Right ventricle myocardium inferior (tissue), 1 donor: Measurements from ENCODE around the gene OGFR. TPM values are rescaled to one million over a fixed set of nuclear protein-coding genes. Genes with fewer than 3 reads are reported as not detected.

ENCODE experiments used
- ATAC-seq: fragments of 200-7000 bp; cut with Tn5 transposase; one replicate; pipeline ENCODE4 v1.9.1; 2020; ENCODE audit warnings: mild to moderate bottlenecking, moderate library complexity
- DNase-seq: peaks from one replicate; pipeline ENCODE4 v3.0.0; 2021; ENCODE audit errors: missing footprints
- intact Hi-C: fragments of 100-400 bp; cut with DNase I; formaldehyde crosslinking; loops from one replicate; pipeline ENCODE4 v1.11.0; 2022
- long read RNA-seq: library from polyadenylated mRNA; unstranded; transcript quantifications from one replicate; pipeline ENCODE4 v2.0.0, GENCODE V29; 2021
- total RNA-seq: library from RNA; stranded (reverse); fragmentation: NEBNext Ultra II Directional; extraction: Animal tissue kit (Norgen Biotek cat#: 25700); gene quantifications from one replicate; pipeline ENCODE4 v1.2.1, GENCODE V29; 2021
- donor health status: DM: no; HTN: yes; CAD: no; lungs with severe emphysema.

Gene OGFR, protein sequence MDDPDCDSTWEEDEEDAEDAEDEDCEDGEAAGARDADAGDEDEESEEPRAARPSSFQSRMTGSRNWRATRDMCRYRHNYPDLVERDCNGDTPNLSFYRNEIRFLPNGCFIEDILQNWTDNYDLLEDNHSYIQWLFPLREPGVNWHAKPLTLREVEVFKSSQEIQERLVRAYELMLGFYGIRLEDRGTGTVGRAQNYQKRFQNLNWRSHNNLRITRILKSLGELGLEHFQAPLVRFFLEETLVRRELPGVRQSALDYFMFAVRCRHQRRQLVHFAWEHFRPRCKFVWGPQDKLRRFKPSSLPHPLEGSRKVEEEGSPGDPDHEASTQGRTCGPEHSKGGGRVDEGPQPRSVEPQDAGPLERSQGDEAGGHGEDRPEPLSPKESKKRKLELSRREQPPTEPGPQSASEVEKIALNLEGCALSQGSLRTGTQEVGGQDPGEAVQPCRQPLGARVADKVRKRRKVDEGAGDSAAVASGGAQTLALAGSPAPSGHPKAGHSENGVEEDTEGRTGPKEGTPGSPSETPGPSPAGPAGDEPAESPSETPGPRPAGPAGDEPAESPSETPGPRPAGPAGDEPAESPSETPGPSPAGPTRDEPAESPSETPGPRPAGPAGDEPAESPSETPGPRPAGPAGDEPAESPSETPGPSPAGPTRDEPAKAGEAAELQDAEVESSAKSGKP
- total RNA-seq, result 22.5 TPM
- long read RNA-seq, transcript OGFR-201 (7 exons, 2,410 nt), result major isoform, 38 of 46 reads
- long read RNA-seq, partial matches to known transcripts, result 1 of 46 reads
- long read RNA-seq, other reads (novel, unspliced or antisense), result 7 of 46 reads

DNA sequence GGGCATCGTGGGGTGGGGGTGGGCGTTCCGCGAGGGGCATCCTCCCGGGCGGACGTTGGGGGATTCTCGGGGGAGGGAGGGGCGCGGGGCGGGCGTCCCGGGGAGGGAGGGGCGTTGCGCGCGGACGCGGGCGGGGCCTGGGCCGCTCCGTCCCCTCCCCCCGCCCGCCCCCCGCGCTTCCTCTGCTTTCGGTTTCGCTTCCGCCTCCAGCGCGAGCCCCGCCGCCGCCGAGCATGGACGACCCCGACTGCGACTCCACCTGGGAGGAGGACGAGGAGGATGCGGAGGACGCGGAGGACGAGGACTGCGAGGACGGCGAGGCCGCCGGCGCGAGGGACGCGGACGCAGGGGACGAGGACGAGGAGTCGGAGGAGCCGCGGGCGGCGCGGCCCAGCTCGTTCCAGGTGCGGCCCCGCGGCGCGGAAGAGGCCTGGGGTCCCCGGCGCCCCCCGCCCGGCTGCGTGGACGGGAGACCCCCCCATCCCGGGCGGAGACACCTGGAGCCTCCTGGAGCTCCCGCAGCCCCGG, at the start of gene OGFR:
Gene OGFR (plus strand): TSS at position 209 of the 528 bp plus-strand sequence. CDS start 25 bp downstream, at position 234.
- ATAC-seq (no peak), DNase-seq (peak; percentile 85)
- intact Hi-C loops, result no loop called here

- intact Hi-C loops, result no loop called here
- ATAC-seq, result no peak
- no peak for DNase-seq
These were observed 49.7 kb upstream of the OGFR start for GRCh38 chr20:62754991-62755356.

DNA sequence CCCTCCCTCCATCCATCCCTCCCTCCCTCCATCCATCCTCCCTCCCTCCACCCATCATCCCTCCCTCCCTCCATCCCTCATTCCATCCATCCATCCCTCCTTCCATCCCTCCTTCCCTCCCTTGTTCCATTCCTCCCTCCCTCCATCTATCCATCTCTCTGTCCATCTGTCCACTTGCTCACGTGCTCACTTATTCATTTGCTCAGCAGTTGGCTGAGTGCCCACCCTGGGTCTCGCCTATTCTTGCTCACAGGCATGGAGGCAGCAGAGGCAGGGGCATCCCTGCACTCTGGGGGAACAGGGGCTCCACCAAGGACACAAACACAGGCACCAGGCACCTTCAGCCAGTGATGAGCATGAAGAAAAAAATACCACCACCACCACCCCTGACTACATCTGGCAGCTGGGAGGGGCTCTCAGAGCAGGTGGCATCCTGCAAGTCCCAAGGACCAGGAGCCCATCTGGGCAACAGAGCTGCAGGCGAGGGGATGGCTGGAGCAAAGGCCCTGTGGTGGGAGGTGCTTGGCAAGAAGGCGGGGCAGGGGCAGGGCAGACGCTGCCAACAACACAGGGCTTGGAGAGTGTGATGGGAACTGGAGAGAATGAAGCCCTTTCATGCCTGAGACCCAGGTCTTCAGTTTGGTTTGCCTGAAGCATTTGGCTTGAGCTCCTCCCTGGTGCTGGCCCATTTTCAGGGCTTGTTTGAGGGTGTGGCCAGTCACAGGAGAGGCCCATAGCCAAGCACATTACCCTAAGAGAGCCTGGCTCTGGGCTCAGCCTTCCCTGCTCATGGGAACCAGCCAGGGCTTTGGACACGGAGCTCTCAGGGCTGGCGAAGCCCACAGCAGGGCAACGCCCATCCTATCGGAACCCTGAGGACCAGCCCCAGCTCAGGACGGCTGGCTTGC, 48.6 kb upstream of the OGFR start:
- intact Hi-C loops, result no loop called here
- no peak for ATAC-seq

DNA sequence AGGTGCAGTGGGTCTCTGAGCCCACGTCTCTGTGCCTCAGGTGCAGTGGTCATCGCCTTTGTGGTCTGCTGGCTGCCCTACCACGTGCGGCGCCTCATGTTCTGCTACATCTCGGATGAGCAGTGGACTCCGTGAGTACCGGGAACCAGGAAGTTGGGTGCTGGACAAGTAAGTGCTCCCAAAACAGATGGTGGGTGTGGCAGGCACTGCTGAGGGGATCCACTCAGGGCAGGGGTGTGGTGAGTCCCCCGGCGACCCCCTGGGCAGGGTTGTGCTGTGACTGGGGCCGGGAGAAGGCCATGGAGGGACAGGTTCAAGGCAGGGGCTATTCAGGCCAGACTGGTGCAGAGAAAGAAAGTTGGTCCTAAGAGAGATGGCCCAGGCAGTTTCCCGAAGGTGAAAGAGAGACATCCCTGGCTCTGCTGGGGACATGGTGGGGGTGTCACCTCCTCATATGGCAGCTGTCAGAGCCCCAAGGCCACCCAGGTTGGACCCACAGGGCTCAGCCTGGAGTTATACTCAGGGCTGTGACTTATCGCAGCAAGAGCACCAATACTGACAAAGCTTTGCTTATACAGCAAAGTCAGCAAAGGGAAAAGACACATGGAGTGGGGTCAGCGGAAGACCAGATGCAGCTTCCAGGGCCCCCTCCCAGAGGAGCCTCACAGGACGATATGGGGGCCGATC, 46.3 kb upstream of the OGFR start:
- ATAC-seq (no peak), DNase-seq (peak; percentile 22)
- intact Hi-C loops, result no loop called here

More for the DNA sequence above, 48.6 kb upstream of the OGFR start:
- DNase-seq, result peak; percentile 45

- ATAC-seq, result no peak
- DNase-seq, result peak; percentile 64
- intact Hi-C loops, result no loop called here
These were observed 44.6 kb upstream of the OGFR start for GRCh38 chr20:62759981-62760431.

- intact Hi-C loops, result no loop called here
- DNase-seq (peak; percentile 55), ATAC-seq (no peak)
These were observed 44.2 kb upstream of the OGFR start for GRCh38 chr20:62760471-62760855.

DNA sequence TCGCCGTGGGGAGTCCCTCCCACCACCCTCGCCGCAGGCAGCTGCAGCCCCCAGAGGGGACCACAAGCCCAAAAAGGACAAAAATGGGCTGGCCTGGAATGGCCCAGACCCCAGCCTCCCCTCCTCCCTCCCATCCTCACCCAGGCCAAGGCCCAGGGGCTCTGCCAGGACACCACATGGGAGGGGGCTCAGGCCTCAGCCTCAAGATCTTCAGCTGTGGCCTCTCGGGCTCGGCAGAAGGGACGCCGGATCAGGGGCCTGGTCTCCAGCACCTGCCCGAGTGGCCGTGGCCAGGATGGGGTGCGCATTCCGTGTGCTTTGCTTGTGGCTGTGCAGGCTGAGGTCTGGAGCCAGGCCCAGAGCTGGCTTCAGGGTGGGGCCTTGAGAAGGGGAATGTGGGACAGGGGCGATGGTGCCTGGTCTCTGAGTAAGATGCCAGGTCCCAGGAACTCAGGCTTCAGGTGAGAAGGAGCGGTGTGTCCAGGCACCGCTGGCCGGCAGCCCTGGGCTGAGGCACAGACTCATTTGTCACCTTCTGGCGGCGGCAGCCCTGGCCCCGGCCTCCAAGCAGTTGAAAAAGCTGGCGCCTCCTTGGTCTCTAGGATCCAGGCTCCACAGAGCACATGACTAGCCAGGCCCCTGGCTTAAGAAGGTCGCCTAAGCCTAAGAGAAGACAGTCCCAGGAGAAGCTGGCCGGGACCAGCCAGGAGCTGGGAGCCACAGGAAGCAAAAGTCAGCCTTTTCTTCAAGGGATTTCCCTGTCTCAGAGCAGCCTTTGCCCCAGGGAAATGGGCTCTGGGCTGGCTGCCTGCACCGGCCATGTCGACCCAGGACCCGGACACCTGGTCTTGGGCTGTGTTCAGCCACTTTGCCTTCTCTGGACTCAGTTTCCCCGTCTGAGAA, 43.5 kb upstream of the OGFR start:
- ATAC-seq, result no peak
- peak; percentile 59 for DNase-seq
- intact Hi-C loops, result no loop called here

DNA sequence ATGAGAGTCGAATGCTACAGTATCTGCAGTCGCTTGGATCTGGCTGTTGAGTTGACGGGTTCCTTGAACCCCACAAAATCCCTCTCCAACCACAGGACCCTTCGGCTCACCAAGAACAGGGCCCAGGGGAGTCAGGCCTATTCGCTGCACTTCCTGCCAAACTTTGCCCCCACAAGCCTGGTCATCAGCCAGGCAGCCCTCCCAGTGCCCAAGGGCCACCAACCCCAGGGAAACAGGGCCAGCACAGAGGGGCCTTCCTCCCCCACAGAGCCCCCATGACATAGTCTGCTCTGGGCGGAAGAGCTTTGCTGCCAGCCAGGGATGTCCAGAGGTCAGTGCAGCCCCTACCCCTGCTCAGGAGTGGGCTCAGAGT, 42.9 kb upstream of the OGFR start:
- ATAC-seq, result no peak
- peak; percentile 30 for DNase-seq
- intact Hi-C loops, result no loop called here

DNA sequence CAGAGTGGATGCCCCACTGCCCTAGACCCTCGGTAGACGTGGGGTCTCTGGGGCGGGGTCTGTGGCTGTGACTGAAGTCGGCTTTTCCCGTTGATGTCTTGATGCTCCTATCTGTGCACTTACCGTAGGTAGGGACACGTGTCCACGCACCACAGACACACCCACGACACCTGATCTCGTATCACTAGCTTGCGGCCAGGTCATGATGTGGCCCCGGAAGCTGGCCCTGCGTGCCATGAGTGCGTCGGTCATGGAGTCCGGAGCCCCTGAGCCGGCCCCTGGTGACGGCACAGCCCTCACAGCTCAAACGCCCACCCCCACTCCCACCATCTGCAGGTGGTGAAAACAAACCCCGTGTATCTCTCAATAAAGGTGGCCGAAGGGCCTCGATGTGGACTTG, 42.3 kb upstream of the OGFR start:
- ATAC-seq (no peak), DNase-seq (peak; percentile 44)
- intact Hi-C loops, result no loop called here

GRCh38 chr20:62762801-62763368, 41.8 kb upstream of the OGFR start:
- ATAC-seq (no peak), DNase-seq (peak; percentile 15)
- intact Hi-C loops, result no loop called here

DNA sequence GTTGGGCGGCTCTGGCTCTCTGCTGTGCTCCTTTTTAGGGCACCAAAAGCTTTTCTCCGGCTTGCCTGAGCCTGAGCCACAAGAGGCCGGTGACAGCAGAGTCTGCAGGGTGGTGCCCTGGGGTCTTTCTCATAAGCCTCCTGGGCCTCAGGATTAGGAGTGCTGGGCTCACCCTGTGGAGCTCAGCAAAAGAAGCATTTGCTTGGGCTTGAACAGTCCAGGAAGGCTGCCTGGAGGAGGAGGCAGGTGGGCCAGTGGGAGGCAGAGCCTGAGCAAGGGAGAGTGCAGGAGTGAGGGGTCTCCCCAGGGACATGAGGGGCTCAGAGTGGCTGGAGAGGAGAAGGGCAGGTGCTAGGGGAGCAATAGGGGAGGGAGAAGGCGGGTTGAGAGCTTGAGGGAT, 41.2 kb upstream of the OGFR start:
- ATAC-seq, result no peak
- intact Hi-C loops, result no loop called here
- peak; percentile 9 for DNase-seq

DNA sequence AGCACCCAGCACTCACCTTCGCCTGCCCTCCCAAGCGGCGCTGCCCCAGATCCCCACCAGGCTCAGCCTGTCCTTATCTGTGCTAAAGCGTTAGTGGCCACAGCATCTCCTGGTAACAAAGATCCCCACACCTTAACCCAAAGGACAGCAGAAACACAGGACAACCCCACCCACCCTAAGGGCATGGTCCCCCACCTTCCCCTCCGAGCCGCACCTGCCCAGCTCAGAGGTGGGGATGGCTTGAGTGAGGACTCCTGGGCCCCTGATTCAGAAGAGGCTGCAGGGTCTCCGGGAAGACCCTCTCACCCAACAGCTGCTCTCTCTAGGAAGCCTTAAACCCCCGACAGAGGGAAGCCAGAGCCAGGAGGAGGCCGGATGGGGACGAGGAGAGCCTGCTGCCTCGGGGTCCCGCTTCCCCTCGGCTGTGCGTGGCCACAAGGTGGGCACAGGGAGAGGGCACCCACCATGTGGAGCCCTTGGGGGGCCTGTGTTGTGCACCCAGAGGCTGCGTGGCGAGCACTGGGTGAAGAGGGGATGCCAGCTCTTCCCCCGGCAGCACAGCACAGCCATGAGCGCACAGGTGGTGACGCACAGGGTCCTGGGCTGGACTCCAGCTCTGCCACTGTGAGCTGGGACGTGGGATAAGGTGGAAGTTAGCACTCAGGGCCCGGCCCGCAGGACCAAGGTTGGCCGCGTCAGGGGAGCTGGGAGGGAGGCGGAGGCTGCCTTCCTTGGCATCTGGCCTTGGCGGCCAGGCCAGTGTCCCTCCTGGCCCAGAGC, 40.3 kb upstream of the OGFR start:
- peak; percentile 70 for DNase-seq
- intact Hi-C loops, result no loop called here
- ATAC-seq, result no peak

GRCh38 chr20:62765021-62765420, 39.6 kb upstream of the OGFR start:
- no peak for DNase-seq
- no peak for ATAC-seq
- intact Hi-C loops, result loop anchor here (5.0 kb wide), 1 partner anchor 53 kb away; no protein-coding TSS in a partner anchor

GRCh38 chr20:62765432-62766070, 39.1 kb upstream of the OGFR start:
- ATAC-seq (no peak), DNase-seq (peak; percentile 44)
- intact Hi-C loops, result loop anchor here (5.0 kb wide), 1 partner anchor 53 kb away; no protein-coding TSS in a partner anchor

DNA sequence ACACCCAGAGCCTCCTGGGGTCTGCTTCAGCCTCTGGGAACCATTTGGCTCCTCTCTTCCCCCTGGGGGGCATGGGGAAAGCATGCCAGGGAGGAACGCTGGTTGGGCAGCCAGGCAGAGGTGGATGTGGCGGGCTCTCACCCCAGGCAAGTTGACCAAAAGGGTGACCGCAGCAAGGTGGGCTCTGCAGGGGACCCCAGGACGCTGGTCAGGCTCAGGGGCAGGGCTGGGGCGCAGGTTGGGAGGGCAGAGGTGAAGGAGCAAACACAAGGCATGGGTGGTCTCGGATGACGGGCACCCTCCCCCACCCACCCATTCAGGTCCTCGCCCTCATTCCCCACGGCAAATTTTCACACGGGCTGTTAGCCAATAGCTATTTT, 38.6 kb upstream of the OGFR start:
- DNase-seq (no peak), ATAC-seq (no peak)
- intact Hi-C loops, result loop anchor here (5.0 kb wide), 1 partner anchor 54 kb away; no protein-coding TSS in a partner anchor

- peak; percentile 52 for DNase-seq
- intact Hi-C loops, result loop anchor here (5.0 kb wide), 1 partner anchor 54 kb away; no protein-coding TSS in a partner anchor
- ATAC-seq, result no peak
These were observed 37.9 kb upstream of the OGFR start for GRCh38 chr20:62766716-62767115.
